Neutrophil (primary cell): ENCODE results near the gene COX8A.

Experiments used
- H3K27ac ChIP-seq: fragments of 200-600 bp; sonication (generic); 2 replicates; pipeline ENCODE4 v1.5.1; 2016; ENCODE audit warnings: mild to moderate bottlenecking, moderate library complexity
- H3K27me3 ChIP-seq: fragments of 200-600 bp; sonication (generic); 2 replicates; pipeline ENCODE4 v1.6.0; 2016; ENCODE audit warnings: mild to moderate bottlenecking
- H3K36me3 ChIP-seq: fragments of 200-600 bp; sonication (generic); 2 replicates; pipeline ENCODE4 v1.5.1; 2017
- H3K4me1 ChIP-seq, 2 experiments: fragments of 200-600 bp in 1 of 2; sonication (generic) in 1 of 2; 1 replicate in 1 of 2; 2 replicates in 1 of 2; pipeline versions ENCODE4 v1.5.1 to v1.6.1; 2013 to 2016; ENCODE audit warnings: low read depth in 1 of 2, low read length in 1 of 2, mild to moderate bottlenecking in 1 of 2, moderate library complexity in 1 of 2; ENCODE audit not compliant: control insufficient read depth in 1 of 2, insufficient read depth in 1 of 2
- H3K4me3 ChIP-seq, 2 experiments: fragments of 200-600 bp in 1 of 2; sonication (generic) in 1 of 2; 1 replicate in 1 of 2; 2 replicates in 1 of 2; pipeline ENCODE4 v1.5.1; 2013 to 2016; ENCODE audit warnings: low read depth in 1 of 2, low read length in 1 of 2, mild to moderate bottlenecking in 1 of 2, moderate library complexity in 1 of 2
- H3K9me3 ChIP-seq: fragments of 200-600 bp; sonication (generic); 2 replicates; pipeline ENCODE4 v1.5.1; 2016
- CTCF ChIP-seq: fragments of 200-600 bp; sonication (generic); IDR thresholded peaks from 2 replicates; pipeline ENCODE4 v1.5.1; 2016; ENCODE audit warnings: antibody characterized with exemption

The COX8A gene

GRCh38 chr11:64001484-64002420, 27.3 kb downstream of the COX8A start:
- Histone ChIP-seq H3K9me3 (no peaks in the 10 kb centered on the region), H3K4me1 (peaks cover 28 to 37% of the 10 kb centered on the region in 2 experiments), H3K27ac (no peak overlapping the region), H3K4me3 (no peak overlapping the region), H3K27me3 (peaks cover 87% of the 10 kb centered on the region), H3K36me3 (peaks cover 25% of the 10 kb centered on the region)
- TF ChIP-seq CTCF, result no peak

- Histone ChIP-seq H3K36me3 (peaks cover 2% of the 10 kb centered on the region), H3K4me3 (no peak overlapping the region), H3K9me3 (no peaks in the 10 kb centered on the region), H3K27ac (no peak overlapping the region), H3K4me1 (peaks cover 37 to 43% of the 10 kb centered on the region in 2 experiments), H3K27me3 (peaks cover 100% of the 10 kb centered on the region)
- TF ChIP-seq CTCF, result no peak
These were observed 29.6 kb downstream of the COX8A start for GRCh38 chr11:64003807-64004589.

DNA sequence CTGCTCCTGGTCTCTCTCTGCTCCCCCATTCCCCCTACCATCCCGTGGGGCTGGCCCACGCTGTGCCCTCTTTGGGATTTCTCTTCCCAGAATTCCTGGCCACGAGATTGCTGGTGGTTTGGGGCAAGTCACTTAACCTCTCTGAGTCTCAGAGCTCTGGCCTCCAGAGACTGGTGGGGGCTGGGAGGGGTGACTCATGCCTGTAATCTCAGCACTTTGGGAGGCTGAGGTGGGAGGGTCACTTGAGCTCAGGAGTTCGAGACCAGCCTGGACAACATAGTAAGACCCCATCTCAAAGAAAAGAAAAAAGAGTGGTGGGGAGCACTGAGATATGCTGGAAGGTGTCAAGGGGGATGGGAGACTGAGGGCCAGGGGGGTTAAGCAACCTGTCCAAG, 30.2 kb downstream of the COX8A start:
- Histone ChIP-seq H3K36me3 (no peaks in the 10 kb centered on the region), H3K27me3 (peaks cover 100% of the 10 kb centered on the region), H3K27ac (no peak overlapping the region), H3K4me3 (no peak overlapping the region), H3K4me1 (peaks cover 34 to 37% of the 10 kb centered on the region in 2 experiments), H3K9me3 (no peaks in the 10 kb centered on the region)
- no peak for TF ChIP-seq CTCF

DNA sequence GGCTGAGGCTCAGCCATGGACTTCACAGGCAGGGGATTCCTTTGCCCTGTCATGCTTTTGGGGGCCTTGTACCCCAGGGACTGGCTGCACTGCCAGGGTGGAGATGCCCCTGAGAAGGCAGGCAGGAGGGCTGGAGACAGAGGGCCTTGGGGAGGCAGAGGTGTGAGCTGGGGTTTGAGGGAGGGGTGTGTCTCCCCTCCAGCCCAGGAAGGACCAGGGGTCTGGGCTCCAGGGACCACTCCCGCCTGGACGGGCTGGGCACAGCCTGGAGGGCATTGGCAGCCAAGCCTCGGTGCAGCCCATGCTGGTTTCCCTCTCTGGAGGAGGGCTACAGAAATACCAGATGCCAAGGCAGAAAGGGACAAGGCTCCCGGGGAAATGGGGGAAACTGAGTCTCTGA, 31.3 kb downstream of the COX8A start:
- H3K4me1 ChIP-seq, result peaks cover 23 to 26% of the 10 kb centered on the region in 2 experiments
- H3K36me3 ChIP-seq, result no peaks in the 10 kb centered on the region
- peaks cover 92% of the 10 kb centered on the region for H3K27me3 ChIP-seq
- no peak overlapping the region for H3K27ac ChIP-seq
- no peaks in the 10 kb centered on the region for H3K9me3 ChIP-seq
- no peak for TF ChIP-seq CTCF
- no peak overlapping the region for H3K4me3 ChIP-seq

DNA sequence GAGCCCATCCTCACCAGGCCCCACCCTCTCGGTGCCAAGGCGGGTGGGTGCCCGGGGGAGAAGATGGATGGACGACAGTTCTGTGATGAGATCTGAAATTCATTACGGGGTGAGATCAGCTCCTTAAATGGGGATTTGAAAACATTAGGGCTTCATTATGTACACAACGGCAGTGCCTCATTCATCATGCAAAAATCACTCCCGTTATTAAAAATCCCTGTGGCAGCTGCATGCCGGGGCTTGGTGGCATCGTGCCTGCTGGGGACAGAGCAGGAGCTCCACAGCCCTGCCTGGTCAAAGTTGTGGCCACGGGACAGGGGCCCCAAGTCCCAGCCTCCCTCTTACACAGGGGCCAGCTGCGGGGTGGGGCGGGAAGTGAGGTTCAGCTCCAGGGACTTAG, 32.0 kb downstream of the COX8A start:
- no peak for TF ChIP-seq CTCF
- H3K4me3 ChIP-seq, result no peak overlapping the region

More for the DNA sequence above, 32.0 kb downstream of the COX8A start:
- Histone ChIP-seq H3K27me3 (peaks cover 92% of the 10 kb centered on the region), H3K4me1 (peaks cover 21 to 22% of the 10 kb centered on the region in 2 experiments), H3K36me3 (no peaks in the 10 kb centered on the region), H3K9me3 (no peaks in the 10 kb centered on the region), H3K27ac (no peak overlapping the region)
